Brain microvascular endothelial cell (primary cell): ENCODE results near the gene BCL2L14.
"Not testable (repeated sequence)": the region's sequence is repeated elsewhere in the genome, so short reads cannot be mapped to it uniquely, and the experiment has no call there.

Experiments
- DNase-seq: peaks from one replicate; pipeline ENCODE4 v3.0.0-alpha.2; 2020
- H3K27ac ChIP-seq: fragments of 250-450 bp; sonication (Bioruptor Pico); 2 replicates; pipeline ENCODE4 v1.5.1; 2020; ENCODE audit warnings: mild to moderate bottlenecking, moderate library complexity
- H3K27me3 ChIP-seq: fragments of 250-450 bp; sonication (Bioruptor Pico); replicated peaks from 2 replicates; pipeline ENCODE4 v1.5.1; 2020; ENCODE audit warnings: mild to moderate bottlenecking
- H3K36me3 ChIP-seq: fragments of 250-450 bp; sonication (Bioruptor Pico); replicated peaks from 2 replicates; pipeline ENCODE4 v1.5.1; 2020; ENCODE audit warnings: mild to moderate bottlenecking
- H3K4me3 ChIP-seq: 2 replicates; pipeline ENCODE4 v1.5.1; 2011; ENCODE audit warnings: low read depth, mild to moderate bottlenecking, control low read depth, low read length, moderate library complexity
- CTCF ChIP-seq: IDR thresholded peaks from 2 replicates; pipeline ENCODE4 v1.5.1; 2011; ENCODE audit warnings: low read depth, mild to moderate bottlenecking, moderate library complexity, low read length, control low read depth, inconsistent platforms; ENCODE audit errors: missing control alignments
- in situ Hi-C: cut with HindIII; loops from 2 replicates; pipeline ENCODE4 v1.10.0; 2017; ENCODE audit warnings: low sequenced_read_pairs, low pct_ligation_motif_present

BCL2L14 gene

GRCh38 chr12:12098691-12099015 is 27.9 kb downstream of the BCL2L14 start:
- Histone ChIP-seq H3K4me3 (no peak overlapping the region), H3K27ac (no peak overlapping the region)

GRCh38 chr12:12099102-12099501 is 28.4 kb downstream of the BCL2L14 start:
- no peaks in the 10 kb centered on the region for H3K36me3 ChIP-seq
- no peak overlapping the region for H3K4me3 ChIP-seq
- H3K27me3 ChIP-seq: no peaks in the 10 kb centered on the region
- no peak for DNase-seq
- no peak for TF ChIP-seq CTCF
- in situ Hi-C loops: loop anchor here (25.0 kb wide), 1 partner anchor 238 kb away; no protein-coding TSS in a partner anchor
- no peak overlapping the region for H3K27ac ChIP-seq

More at GRCh38 chr12:12098691-12099015, 27.9 kb downstream of the BCL2L14 start:
- H3K27me3 ChIP-seq: no peaks in the 10 kb centered on the region
- H3K36me3 ChIP-seq: no peaks in the 10 kb centered on the region
- TF ChIP-seq CTCF: no peak
- in situ Hi-C loops: loop anchor here (25.0 kb wide), 1 partner anchor 239 kb away; no protein-coding TSS in a partner anchor
- DNase-seq: no peak

GRCh38 chr12:12107678-12108077 is 36.9 kb downstream of the BCL2L14 start:
- Histone ChIP-seq H3K27ac (no peak overlapping the region), H3K36me3 (no peaks in the 10 kb centered on the region), H3K27me3 (no peaks in the 10 kb centered on the region), H3K4me3 (no peak overlapping the region)
- no peak for DNase-seq
- in situ Hi-C loops: no loop called here
- TF ChIP-seq CTCF: no peak

GRCh38 chr12:12108441-12109058 is 37.8 kb downstream of the BCL2L14 start:
- Histone ChIP-seq H3K4me3 (no peak overlapping the region), H3K27me3 (no peaks in the 10 kb centered on the region), H3K36me3 (no peaks in the 10 kb centered on the region), H3K27ac (no peak overlapping the region)
- in situ Hi-C loops: no loop called here
- no peak for DNase-seq
- TF ChIP-seq CTCF: no peak

- H3K27ac ChIP-seq, in situ Hi-C loops, H3K36me3 ChIP-seq, H3K4me3 ChIP-seq, DNase-seq, H3K27me3 ChIP-seq: not testable (repeated sequence)
Measured at GRCh38 chr12:12110923-12111555, 40.3 kb downstream of the BCL2L14 start.

- in situ Hi-C loops: no loop called here
- Histone ChIP-seq H3K36me3 (no peaks in the 10 kb centered on the region), H3K27ac (no peak overlapping the region), H3K4me3 (no peak overlapping the region), H3K27me3 (no peaks in the 10 kb centered on the region)
- no peak for DNase-seq
- no peak for TF ChIP-seq CTCF
Measured at GRCh38 chr12:12115514-12115913, 44.8 kb downstream of the BCL2L14 start.
